ENCODE results near the gene ALDH4A1.

DNA sequence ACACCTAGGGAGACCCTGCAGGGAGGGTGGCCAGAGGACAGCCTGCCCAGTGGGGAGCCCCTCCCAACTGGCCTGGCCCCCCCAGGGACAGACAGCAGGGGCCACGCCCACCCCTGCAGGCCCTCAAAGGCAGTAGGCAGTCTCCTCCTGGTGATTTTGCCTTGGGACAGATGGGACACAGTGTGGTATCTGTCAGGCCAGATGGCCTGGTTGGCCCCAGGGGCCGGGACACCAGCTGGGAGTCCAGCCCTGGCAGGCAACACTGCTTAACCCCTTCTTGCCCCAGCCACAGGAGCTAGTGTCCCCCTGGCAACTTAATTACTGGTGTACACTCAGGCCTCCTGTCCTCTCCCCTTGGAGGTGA lies 36.3 kb upstream of the ALDH4A1 start:
- no peak for TF ChIP-seq CTCF (conservative IDR thresholded peaks at IDR 0.05; ENCODE audit: low read depth, low read length)
- no peak for TF ChIP-seq EZH2 (IDR thresholded peaks at IDR 0.05; ENCODE audit: low read length, unreplicated experiment)
